NCI-H82 treated with DMSO at 0.1 percent for 48 hours (cell line): ENCODE results near the gene PDIA5.

Experiments used
- DNase-seq: peaks from one replicate; lab custom pipeline; 2025; ENCODE audit not compliant: unreplicated experiment; lab: John Stamatoyannopoulos, UW

PDIA5 gene

GRCh38 chr3:123161167-123161566 is 94.3 kb downstream of the PDIA5 start:
- DNase-seq, result no peak

GRCh38 chr3:123163141-123163540 is 96.3 kb downstream of the PDIA5 start:
- no peak for DNase-seq

- no peak for DNase-seq
These were observed 98.3 kb downstream of the PDIA5 start for GRCh38 chr3:123165163-123165562.

GRCh38 chr3:123167686-123168085 is 100.9 kb downstream of the PDIA5 start:
- DNase-seq, result no peak

GRCh38 chr3:123168122-123168521 is 101.3 kb downstream of the PDIA5 start:
- no peak for DNase-seq

GRCh38 chr3:123168605-123169004 is 101.8 kb downstream of the PDIA5 start:
- DNase-seq, result no peak

GRCh38 chr3:123169492-123169929 is 102.7 kb downstream of the PDIA5 start:
- no peak for DNase-seq

- DNase-seq, result no peak
These were observed 103.1 kb downstream of the PDIA5 start for GRCh38 chr3:123169930-123170329.

GRCh38 chr3:123180791-123181190 is 114.0 kb downstream of the PDIA5 start:
- no peak for DNase-seq

GRCh38 chr3:123186695-123187094 is 119.9 kb downstream of the PDIA5 start:
- DNase-seq, result no peak

GRCh38 chr3:123188058-123188457 is 121.2 kb downstream of the PDIA5 start:
- no peak for DNase-seq

- no peak for DNase-seq
These were observed 126.8 kb downstream of the PDIA5 start for GRCh38 chr3:123193448-123194101.

- DNase-seq, result peak; percentile 56
These were observed 127.7 kb downstream of the PDIA5 start for GRCh38 chr3:123194552-123194951.

GRCh38 chr3:123198372-123198771 is 131.5 kb downstream of the PDIA5 start:
- no peak for DNase-seq

- no peak for DNase-seq
These were observed 134.4 kb downstream of the PDIA5 start for GRCh38 chr3:123201223-123201556.

- peak; percentile 92 for DNase-seq
These were observed 135.0 kb downstream of the PDIA5 start, which contains the start of gene SEC22A for GRCh38 chr3:123201557-123202427. Gene SEC22A (plus strand): TSS chr3:123201943. CDS start chr3:123209218, 7,275 bp downstream.

- no peak for DNase-seq
These were observed 135.6 kb downstream of the PDIA5 start for GRCh38 chr3:123202451-123202850.
